ENCODE measurements around the gene OPN1SW.

The OPN1SW gene

GRCh38 chr7:128745706-128746105 lies 29.9 kb downstream of the OPN1SW start:
- H3K27me3 ChIP-seq (ENCODE audit: insufficient read depth, low read length, poor library complexity, severe bottlenecking), result no peaks in the 10 kb centered on the region
- no peaks in the 10 kb centered on the region for H3F3A ChIP-seq (ENCODE audit: low read depth)

GRCh38 chr7:128744366-128744905 lies 31.2 kb downstream of the OPN1SW start:
- Histone ChIP-seq H3K36me3 (ENCODE audit: insufficient read depth, low read length) (peaks cover 19% of the 10 kb centered on the region), H3K4me2 (ENCODE audit: low read depth, low read length, poor library complexity, severe bottlenecking) (peak overlapping the region; percentile 65), H3K9me3 (ENCODE audit: insufficient read depth, low read depth, low read length) (no peaks in the 10 kb centered on the region), H3K9ac (ENCODE audit: low read depth, low read length, poor library complexity, severe bottlenecking) (peak overlapping the region; percentile 24), H2AFZ (ENCODE audit: low read length) (no peak overlapping the region), H3F3A (ENCODE audit: low read depth) (no peaks in the 10 kb centered on the region), H3K9me2 (replicated peaks; ENCODE audit: low read depth, low read length) (no peaks in the 10 kb centered on the region), H4K20me1 (ENCODE audit: insufficient read depth, low read length, poor library complexity, severe bottlenecking) (peaks cover 86% of the 10 kb centered on the region), H3K4me1 (ENCODE audit: insufficient read depth, low read length, poor library complexity, severe bottlenecking) (peaks cover 61% of the 10 kb centered on the region), H3K27me3 (ENCODE audit: insufficient read depth, low read length, poor library complexity, severe bottlenecking) (no peaks in the 10 kb centered on the region), H3K4me3 (ENCODE audit: low read length, poor library complexity, severe bottlenecking) (peak overlapping the region; percentile 20), H3K79me2 (ENCODE audit: insufficient read depth, low read length) (peaks cover 99% of the 10 kb centered on the region)
- TF ChIP-seq EZH2phosphoT487 (IDR thresholded peaks at IDR 0.05; ENCODE audit: borderline replicate concordance) (no peak), CTCF (conservative IDR thresholded peaks at IDR 0.05; ENCODE audit: low read length) (no peak)

More at GRCh38 chr7:128745706-128746105, 29.9 kb downstream of the OPN1SW start:
- no peak overlapping the region for H2AFZ ChIP-seq (ENCODE audit: low read length)
- H3K4me3 ChIP-seq (ENCODE audit: low read length, poor library complexity, severe bottlenecking), result no peak overlapping the region
- H3K4me2 ChIP-seq (ENCODE audit: low read depth, low read length, poor library complexity, severe bottlenecking), result peak overlapping the region; percentile 65
- H3K9ac ChIP-seq (ENCODE audit: low read depth, low read length, poor library complexity, severe bottlenecking), result no peak overlapping the region
- no peaks in the 10 kb centered on the region for H3K9me2 ChIP-seq (replicated peaks; ENCODE audit: low read depth, low read length)
- H3K79me2 ChIP-seq (ENCODE audit: insufficient read depth, low read length), result peaks cover 92% of the 10 kb centered on the region
- no peak for TF ChIP-seq EZH2phosphoT487 (IDR thresholded peaks at IDR 0.05; ENCODE audit: borderline replicate concordance)
- TF ChIP-seq CTCF (conservative IDR thresholded peaks at IDR 0.05; ENCODE audit: low read length), result no peak
- peaks cover 74% of the 10 kb centered on the region for H4K20me1 ChIP-seq (ENCODE audit: insufficient read depth, low read length, poor library complexity, severe bottlenecking)
- peaks cover 30% of the 10 kb centered on the region for H3K36me3 ChIP-seq (ENCODE audit: insufficient read depth, low read length)
- H3K4me1 ChIP-seq (ENCODE audit: insufficient read depth, low read length, poor library complexity, severe bottlenecking), result peaks cover 53% of the 10 kb centered on the region
- no peaks in the 10 kb centered on the region for H3K9me3 ChIP-seq (ENCODE audit: insufficient read depth, low read depth, low read length)

- Histone ChIP-seq H3K4me3 (ENCODE audit: low read length, poor library complexity, severe bottlenecking) (peak overlapping the region; percentile 20), H3K79me2 (ENCODE audit: insufficient read depth, low read length) (peaks cover 90% of the 10 kb centered on the region), H3K4me1 (ENCODE audit: insufficient read depth, low read length, poor library complexity, severe bottlenecking) (peaks cover 67% of the 10 kb centered on the region), H3K27me3 (ENCODE audit: insufficient read depth, low read length, poor library complexity, severe bottlenecking) (no peaks in the 10 kb centered on the region), H3K9me3 (ENCODE audit: insufficient read depth, low read depth, low read length) (no peaks in the 10 kb centered on the region), H2AFZ (ENCODE audit: low read length) (no peak overlapping the region), H4K20me1 (ENCODE audit: insufficient read depth, low read length, poor library complexity, severe bottlenecking) (peaks cover 75% of the 10 kb centered on the region), H3K36me3 (ENCODE audit: insufficient read depth, low read length) (peaks cover 7% of the 10 kb centered on the region; the same call in 1 of the 2 replicates), H3K9me2 (replicated peaks; ENCODE audit: low read depth, low read length) (no peaks in the 10 kb centered on the region), H3F3A (ENCODE audit: low read depth) (no peaks in the 10 kb centered on the region), H3K9ac (ENCODE audit: low read depth, low read length, poor library complexity, severe bottlenecking) (no peak overlapping the region), H3K4me2 (ENCODE audit: low read depth, low read length, poor library complexity, severe bottlenecking) (peak overlapping the region; percentile 65)
- TF ChIP-seq EZH2phosphoT487 (IDR thresholded peaks at IDR 0.05; ENCODE audit: borderline replicate concordance) (no peak), CTCF (conservative IDR thresholded peaks at IDR 0.05; ENCODE audit: low read length) (no peak)
Measured at GRCh38 chr7:128743112-128743772, 32.4 kb downstream of the OPN1SW start.
